ENCODE results near the gene DEFB131A.
"Not testable (repeated sequence)": the region's sequence is repeated elsewhere in the genome, so short reads cannot be mapped to it uniquely, and the experiment has no call there.

DEFB131A gene

GRCh38 chr4:9454284-9454683, 10.1 kb downstream of the DEFB131A start:
- not testable (repeated sequence) for H3K36me3 ChIP-seq (ENCODE audit: insufficient read depth, low read length); H3K4me1 ChIP-seq (ENCODE audit: insufficient read depth, low read length, poor library complexity, severe bottlenecking); H3K9me2 ChIP-seq (replicated peaks; ENCODE audit: low read depth, low read length); H3K79me2 ChIP-seq (ENCODE audit: insufficient read depth, low read length); H4K20me1 ChIP-seq (ENCODE audit: insufficient read depth, low read length, poor library complexity, severe bottlenecking); H3K4me2 ChIP-seq (ENCODE audit: low read depth, low read length, poor library complexity, severe bottlenecking); H3K9me3 ChIP-seq (ENCODE audit: insufficient read depth, low read depth, low read length); H3K4me3 ChIP-seq (ENCODE audit: low read length, poor library complexity, severe bottlenecking); H3K9ac ChIP-seq (ENCODE audit: low read depth, low read length, poor library complexity, severe bottlenecking); H3K27me3 ChIP-seq (ENCODE audit: insufficient read depth, low read length, poor library complexity, severe bottlenecking); H3F3A ChIP-seq (ENCODE audit: low read depth); H2AFZ ChIP-seq (ENCODE audit: low read length)

DNA sequence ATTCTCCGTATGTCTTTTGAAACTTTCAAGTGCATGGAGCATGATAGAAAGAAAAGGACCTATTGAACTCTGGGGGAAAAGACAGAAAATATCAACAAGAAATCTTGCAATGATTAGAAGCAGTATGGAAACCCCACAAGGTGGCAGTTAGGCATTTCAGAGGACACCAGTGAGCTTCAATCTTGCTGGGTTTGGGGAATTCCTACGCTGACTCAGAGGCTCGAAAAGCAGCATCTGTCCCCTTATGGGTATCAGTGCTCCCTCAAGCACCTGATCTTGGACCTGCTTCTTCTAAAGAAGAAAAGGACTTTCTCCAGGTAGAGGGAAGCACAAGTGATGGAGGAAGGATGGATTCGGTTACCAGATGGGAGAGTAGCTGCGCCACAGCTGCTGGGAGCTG, 10.8 kb downstream of the DEFB131A start:
- not testable (repeated sequence) for H3K36me3 ChIP-seq (ENCODE audit: insufficient read depth, low read length); H3K9me2 ChIP-seq (replicated peaks; ENCODE audit: low read depth, low read length); H3K4me3 ChIP-seq (ENCODE audit: low read length, poor library complexity, severe bottlenecking); H3K9ac ChIP-seq (ENCODE audit: low read depth, low read length, poor library complexity, severe bottlenecking); H3K9me3 ChIP-seq (ENCODE audit: insufficient read depth, low read depth, low read length); H3K4me1 ChIP-seq (ENCODE audit: insufficient read depth, low read length, poor library complexity, severe bottlenecking); H3K4me2 ChIP-seq (ENCODE audit: low read depth, low read length, poor library complexity, severe bottlenecking); H3K79me2 ChIP-seq (ENCODE audit: insufficient read depth, low read length); H3K27me3 ChIP-seq (ENCODE audit: insufficient read depth, low read length, poor library complexity, severe bottlenecking); H2AFZ ChIP-seq (ENCODE audit: low read length); H3F3A ChIP-seq (ENCODE audit: low read depth); H4K20me1 ChIP-seq (ENCODE audit: insufficient read depth, low read length, poor library complexity, severe bottlenecking)

DNA sequence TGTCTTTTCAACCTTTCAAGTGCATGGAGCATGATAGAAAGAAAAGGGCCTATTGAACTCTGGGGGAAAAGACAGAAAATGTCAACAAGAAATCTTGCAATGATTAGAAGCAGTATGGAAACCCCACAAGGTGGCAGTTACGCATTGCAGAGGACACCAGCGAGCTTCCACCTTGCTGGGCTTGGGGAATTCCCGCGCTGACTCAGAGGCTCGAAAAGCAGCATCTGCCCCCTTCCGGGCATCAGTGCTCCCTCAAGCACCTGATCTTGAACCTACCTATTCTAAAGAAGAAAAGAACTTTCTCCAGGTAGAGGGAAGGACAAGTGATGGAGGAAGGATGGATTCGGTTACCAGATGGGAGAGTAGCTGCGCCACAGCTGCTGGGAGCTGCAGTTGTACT, 35.3 kb downstream of the DEFB131A start:
- H3K79me2 ChIP-seq (ENCODE audit: insufficient read depth, low read length); H3K4me3 ChIP-seq (ENCODE audit: low read length, poor library complexity, severe bottlenecking): not testable (repeated sequence)

DNA sequence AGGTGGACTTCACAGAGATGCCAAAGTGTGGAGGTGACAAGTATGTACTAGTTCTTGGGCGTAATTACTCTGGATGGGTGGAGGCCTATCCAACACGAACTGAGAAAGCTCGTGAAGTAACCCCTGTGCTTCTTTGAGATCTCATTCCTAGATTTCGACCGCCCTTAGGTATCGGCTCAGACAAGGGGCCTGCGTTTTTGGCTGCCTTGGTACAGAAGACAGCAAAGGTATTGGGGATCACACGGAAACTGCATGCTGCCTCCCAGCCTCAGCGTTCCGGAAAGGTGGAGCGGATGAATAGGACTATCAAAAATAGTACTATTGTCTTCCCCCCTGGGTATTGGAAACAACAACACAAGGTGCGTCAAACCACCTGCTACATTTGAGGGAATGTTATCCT, 35.9 kb downstream of the DEFB131A start:
- not testable (repeated sequence) for H3K4me3 ChIP-seq (ENCODE audit: low read length, poor library complexity, severe bottlenecking); H2AFZ ChIP-seq (ENCODE audit: low read length); H3K79me2 ChIP-seq (ENCODE audit: insufficient read depth, low read length); H3K9ac ChIP-seq (ENCODE audit: low read depth, low read length, poor library complexity, severe bottlenecking); H3F3A ChIP-seq (ENCODE audit: low read depth); H3K27me3 ChIP-seq (ENCODE audit: insufficient read depth, low read length, poor library complexity, severe bottlenecking); H3K36me3 ChIP-seq (ENCODE audit: insufficient read depth, low read length); H3K4me2 ChIP-seq (ENCODE audit: low read depth, low read length, poor library complexity, severe bottlenecking); H3K9me3 ChIP-seq (ENCODE audit: insufficient read depth, low read depth, low read length); H4K20me1 ChIP-seq (ENCODE audit: insufficient read depth, low read length, poor library complexity, severe bottlenecking); H3K9me2 ChIP-seq (replicated peaks; ENCODE audit: low read depth, low read length); H3K4me1 ChIP-seq (ENCODE audit: insufficient read depth, low read length, poor library complexity, severe bottlenecking)

More for the DNA sequence above, 35.3 kb downstream of the DEFB131A start:
- H3K4me1 ChIP-seq (ENCODE audit: insufficient read depth, low read length, poor library complexity, severe bottlenecking); H3K4me2 ChIP-seq (ENCODE audit: low read depth, low read length, poor library complexity, severe bottlenecking); H3K9me3 ChIP-seq (ENCODE audit: insufficient read depth, low read depth, low read length); H3F3A ChIP-seq (ENCODE audit: low read depth); H2AFZ ChIP-seq (ENCODE audit: low read length); H3K36me3 ChIP-seq (ENCODE audit: insufficient read depth, low read length); H3K27me3 ChIP-seq (ENCODE audit: insufficient read depth, low read length, poor library complexity, severe bottlenecking); H3K9ac ChIP-seq (ENCODE audit: low read depth, low read length, poor library complexity, severe bottlenecking); H4K20me1 ChIP-seq (ENCODE audit: insufficient read depth, low read length, poor library complexity, severe bottlenecking); H3K9me2 ChIP-seq (replicated peaks; ENCODE audit: low read depth, low read length): not testable (repeated sequence)

DNA sequence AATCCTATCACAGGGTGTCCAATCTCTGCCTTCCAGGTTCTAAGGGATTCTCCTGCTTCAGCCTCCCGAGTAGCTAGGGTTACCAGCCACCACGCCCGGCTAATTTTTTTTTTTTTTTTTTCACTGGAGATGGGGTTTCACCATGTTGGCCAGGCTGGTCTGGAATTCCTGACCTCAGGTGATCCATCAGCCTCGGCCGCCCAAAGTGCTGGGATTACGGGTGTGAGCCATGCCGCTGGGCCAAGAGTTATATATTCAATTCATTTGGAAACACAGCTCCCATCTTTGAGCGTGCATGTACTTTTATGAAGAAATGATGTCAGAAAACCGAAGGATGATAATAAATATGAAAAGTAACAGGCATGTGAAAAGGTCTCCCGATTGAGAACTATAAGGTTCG, 38.7 kb downstream of the DEFB131A start:
- not testable (repeated sequence) for H3K9me2 ChIP-seq (replicated peaks; ENCODE audit: low read depth, low read length); H3K4me3 ChIP-seq (ENCODE audit: low read length, poor library complexity, severe bottlenecking); H3F3A ChIP-seq (ENCODE audit: low read depth); H3K36me3 ChIP-seq (ENCODE audit: insufficient read depth, low read length); H3K27me3 ChIP-seq (ENCODE audit: insufficient read depth, low read length, poor library complexity, severe bottlenecking); H3K79me2 ChIP-seq (ENCODE audit: insufficient read depth, low read length); H3K9me3 ChIP-seq (ENCODE audit: insufficient read depth, low read depth, low read length); H3K4me2 ChIP-seq (ENCODE audit: low read depth, low read length, poor library complexity, severe bottlenecking); H3K4me1 ChIP-seq (ENCODE audit: insufficient read depth, low read length, poor library complexity, severe bottlenecking); H4K20me1 ChIP-seq (ENCODE audit: insufficient read depth, low read length, poor library complexity, severe bottlenecking); H2AFZ ChIP-seq (ENCODE audit: low read length); H3K9ac ChIP-seq (ENCODE audit: low read depth, low read length, poor library complexity, severe bottlenecking)

DNA sequence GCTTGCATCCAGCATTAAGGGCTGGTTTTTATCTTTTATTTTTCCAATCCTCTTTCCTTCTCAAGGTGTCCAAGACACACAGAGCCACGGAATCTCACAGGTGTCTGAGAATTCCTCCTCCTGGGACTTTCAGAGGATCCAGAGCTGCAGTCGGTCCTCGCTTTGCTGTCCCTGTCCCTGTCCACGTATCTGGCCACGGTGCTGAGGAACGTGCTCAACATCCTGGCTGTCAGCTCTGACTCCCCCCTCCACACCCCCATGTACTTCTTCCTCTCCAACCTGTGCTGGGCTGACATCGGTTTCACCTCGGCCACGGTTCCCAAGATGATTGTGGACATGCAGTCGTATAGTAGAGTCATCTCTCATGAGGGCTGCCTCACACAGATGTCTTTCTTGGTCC, 39.5 kb downstream of the DEFB131A start:
- not testable (repeated sequence) for H3K27me3 ChIP-seq (ENCODE audit: insufficient read depth, low read length, poor library complexity, severe bottlenecking); H3K79me2 ChIP-seq (ENCODE audit: insufficient read depth, low read length); H3F3A ChIP-seq (ENCODE audit: low read depth); H3K9me3 ChIP-seq (ENCODE audit: insufficient read depth, low read depth, low read length); H3K4me2 ChIP-seq (ENCODE audit: low read depth, low read length, poor library complexity, severe bottlenecking); H3K36me3 ChIP-seq (ENCODE audit: insufficient read depth, low read length); H3K4me3 ChIP-seq (ENCODE audit: low read length, poor library complexity, severe bottlenecking); H2AFZ ChIP-seq (ENCODE audit: low read length); H3K9ac ChIP-seq (ENCODE audit: low read depth, low read length, poor library complexity, severe bottlenecking); H3K9me2 ChIP-seq (replicated peaks; ENCODE audit: low read depth, low read length); H4K20me1 ChIP-seq (ENCODE audit: insufficient read depth, low read length, poor library complexity, severe bottlenecking); H3K4me1 ChIP-seq (ENCODE audit: insufficient read depth, low read length, poor library complexity, severe bottlenecking)

GRCh38 chr4:9486880-9487279, 42.7 kb downstream of the DEFB131A start:
- not testable (repeated sequence) for H4K20me1 ChIP-seq (ENCODE audit: insufficient read depth, low read length, poor library complexity, severe bottlenecking); H3K27me3 ChIP-seq (ENCODE audit: insufficient read depth, low read length, poor library complexity, severe bottlenecking); H3F3A ChIP-seq (ENCODE audit: low read depth); H3K36me3 ChIP-seq (ENCODE audit: insufficient read depth, low read length); H3K4me3 ChIP-seq (ENCODE audit: low read length, poor library complexity, severe bottlenecking); H2AFZ ChIP-seq (ENCODE audit: low read length); H3K9me3 ChIP-seq (ENCODE audit: insufficient read depth, low read depth, low read length); H3K79me2 ChIP-seq (ENCODE audit: insufficient read depth, low read length); H3K9me2 ChIP-seq (replicated peaks; ENCODE audit: low read depth, low read length); H3K4me2 ChIP-seq (ENCODE audit: low read depth, low read length, poor library complexity, severe bottlenecking); H3K9ac ChIP-seq (ENCODE audit: low read depth, low read length, poor library complexity, severe bottlenecking); H3K4me1 ChIP-seq (ENCODE audit: insufficient read depth, low read length, poor library complexity, severe bottlenecking)

- H3K9me2 ChIP-seq (replicated peaks; ENCODE audit: low read depth, low read length); H3K79me2 ChIP-seq (ENCODE audit: insufficient read depth, low read length); H3K9ac ChIP-seq (ENCODE audit: low read depth, low read length, poor library complexity, severe bottlenecking); H2AFZ ChIP-seq (ENCODE audit: low read length); H4K20me1 ChIP-seq (ENCODE audit: insufficient read depth, low read length, poor library complexity, severe bottlenecking); H3F3A ChIP-seq (ENCODE audit: low read depth); H3K4me3 ChIP-seq (ENCODE audit: low read length, poor library complexity, severe bottlenecking); H3K36me3 ChIP-seq (ENCODE audit: insufficient read depth, low read length); H3K4me2 ChIP-seq (ENCODE audit: low read depth, low read length, poor library complexity, severe bottlenecking); H3K4me1 ChIP-seq (ENCODE audit: insufficient read depth, low read length, poor library complexity, severe bottlenecking); H3K27me3 ChIP-seq (ENCODE audit: insufficient read depth, low read length, poor library complexity, severe bottlenecking); H3K9me3 ChIP-seq (ENCODE audit: insufficient read depth, low read depth, low read length): not testable (repeated sequence)
These were observed 44.6 kb downstream of the DEFB131A start for GRCh38 chr4:9488796-9489195.
